Left lung (tissue), 10 donors: Measurements from ENCODE around the gene ADPRHL1. TPM values are rescaled to one million over a fixed set of nuclear protein-coding genes. Genes with fewer than 3 reads are reported as not detected.

ENCODE experiments used
- ATAC-seq: fragments of 200-7000 bp; cut with Tn5 transposase; one replicate; pipeline ENCODE4 v1.9.1; 2020; ENCODE audit warnings: moderate library complexity
- DNase-seq, 4 donors: peaks; one replicate each; pipeline ENCODE4 v3.0.0-alpha.2; 2013 to 2020
- H3K27ac ChIP-seq, 2 donors: fragments of 200-600 bp; sonication (generic) in 1 of 2; one replicate each; pipeline versions ENCODE4 v1.5.0 to v1.8.0; 2020 to 2021
- H3K27me3 ChIP-seq, 2 donors: fragments of 200-600 bp; sonication (generic) in 1 of 2; one replicate each; pipeline versions ENCODE4 v1.5.0 to v1.8.0; 2020 to 2021
- H3K36me3 ChIP-seq, 2 donors: fragments of 200-600 bp; sonication (generic) in 1 of 2; one replicate each; pipeline versions ENCODE4 v1.5.0 to v1.8.0; 2020 to 2021
- H3K4me1 ChIP-seq, 2 donors: fragments of 200-600 bp; one replicate each; pipeline ENCODE4 v1.8.0; 2021
- H3K4me3 ChIP-seq, 2 donors: fragments of 200-600 bp; sonication (generic) in 1 of 2; one replicate each; pipeline versions ENCODE4 v1.5.0 to v1.8.0; 2020 to 2021; ENCODE audit warnings: mild to moderate bottlenecking in 1 of 2
- H3K9me3 ChIP-seq, 2 donors: fragments of 200-600 bp; sonication (generic) in 1 of 2; one replicate each; pipeline versions ENCODE4 v1.5.0 to v1.8.0; 2020 to 2021
- CTCF ChIP-seq, 2 donors: fragments of 200-600 bp; sonication (generic) in 1 of 2; IDR thresholded peaks; one replicate each; pipeline versions ENCODE4 v1.5.0 to v1.8.0; 2021; ENCODE audit warnings: antibody characterized with exemption in 2 of 2
- intact Hi-C, 2 donors: fragments of 100-400 bp; cut with DNase I; formaldehyde crosslinking; loops; one replicate each; pipeline versions ENCODE4 v1.11.2 to v1.14.2; 2022
- polyA plus RNA-seq, 6 donors: library from polyadenylated mRNA; unstranded; fragments of 120-200 nt; gene quantifications; one replicate each; pipeline ENCODE4 v1.2.1, GENCODE V29; 2013; ENCODE audit not compliant: insufficient read length in 6 of 6
- total RNA-seq, 2 donors: library from RNA; stranded (reverse); fragmentation: NEBNext Ultra II Directional; extraction: Animal tissue kit (Norgen Biotek cat#: 25700); gene quantifications; one replicate each; pipeline ENCODE4 v1.2.1, GENCODE V29; 2021
- donor health status: DM: no; HTN: yes; CAD: no.
- donor health status: DM: no; HTN: no; CAD: no.

The ADPRHL1 gene
- total and polyA plus RNA-seq, 8 donors, result 0.66 to 2.3 (median 1.5) TPM

GRCh38 chr13:113428469-113428865, 24.8 kb downstream of the ADPRHL1 start:
- ATAC-seq (peak; percentile 14), DNase-seq (no peak)
- Histone ChIP-seq H3K27ac (no peak overlapping the region), H3K4me1 (no peaks in the 10 kb centered on the region), H3K36me3 (no peaks in the 10 kb centered on the region), H3K4me3 (no peak overlapping the region), H3K9me3 (no peaks in the 10 kb centered on the region), H3K27me3 (no peaks in the 10 kb centered on the region)
- TF ChIP-seq CTCF (IDR thresholded peaks at IDR 0.05), result no peak
- intact Hi-C loops, result no loop called here

- no peaks in the 10 kb centered on the region for H3K27me3 ChIP-seq
- H3K36me3 ChIP-seq, result no peaks in the 10 kb centered on the region
- no peak overlapping the region for H3K4me3 ChIP-seq
- no peak for TF ChIP-seq CTCF (IDR thresholded peaks at IDR 0.05)
- no peak for DNase-seq
- H3K9me3 ChIP-seq, result no peaks in the 10 kb centered on the region
- no peaks in the 10 kb centered on the region for H3K4me1 ChIP-seq
- intact Hi-C loops, result no loop called here
- ATAC-seq, result peak; percentile 57
- H3K27ac ChIP-seq, result no peak overlapping the region
Measured at GRCh38 chr13:113427562-113428468, 25.5 kb downstream of the ADPRHL1 start.

- Histone ChIP-seq H3K9me3 (no peaks in the 10 kb centered on the region), H3K4me1 (no peaks in the 10 kb centered on the region), H3K27me3 (no peaks in the 10 kb centered on the region), H3K4me3 (no peak overlapping the region), H3K27ac (no peak overlapping the region), H3K36me3 (no peaks in the 10 kb centered on the region)
- no peak for TF ChIP-seq CTCF (IDR thresholded peaks at IDR 0.05)
- DNase-seq, result no peak
- intact Hi-C loops, result no loop called here
- ATAC-seq, result no peak
Measured at GRCh38 chr13:113426591-113426986, 26.7 kb downstream of the ADPRHL1 start.

- intact Hi-C loops, result no loop called here
- Histone ChIP-seq H3K9me3 (no peaks in the 10 kb centered on the region), H3K4me1 (no peaks in the 10 kb centered on the region), H3K36me3 (no peaks in the 10 kb centered on the region), H3K4me3 (no peak overlapping the region), H3K27ac (no peak overlapping the region), H3K27me3 (no peaks in the 10 kb centered on the region)
- no peak for TF ChIP-seq CTCF (IDR thresholded peaks at IDR 0.05)
- ATAC-seq, result no peak
- DNase-seq, result no peak
Measured at GRCh38 chr13:113425941-113426590, 27.2 kb downstream of the ADPRHL1 start.

- DNase-seq, result no peak
- Histone ChIP-seq H3K9me3 (no peaks in the 10 kb centered on the region), H3K27me3 (no peaks in the 10 kb centered on the region), H3K4me3 (no peak overlapping the region), H3K36me3 (no peaks in the 10 kb centered on the region), H3K4me1 (no peaks in the 10 kb centered on the region), H3K27ac (no peak overlapping the region)
- TF ChIP-seq CTCF (IDR thresholded peaks at IDR 0.05), result no peak
- ATAC-seq, result no peak
- intact Hi-C loops, result no loop called here
Measured at GRCh38 chr13:113423520-113424163, 29.6 kb downstream of the ADPRHL1 start.
